GM12878 (cell line): Measurements from ENCODE around the gene FAM227B. TPM values are rescaled to one million over a fixed set of nuclear protein-coding genes. Genes with fewer than 3 reads are reported as not detected.
A peak's percentile ranks its signal among the peaks of the same experiment; 100 is the strongest.

Experiments used
- ATAC-seq: fragments of 200-7000 bp; cut with Tn5 transposase; 3 replicates; pipeline ENCODE4 v1.9.1; 2020; ENCODE audit warnings: mild to moderate bottlenecking, moderate library complexity
- BruUV-seq: library from RNA; stranded (reverse); fragments of 400-500 nt; replicated peaks from 2 replicates; lab custom pipeline; 2021; lab: Mats Ljungman, UMichigan
- CTCF ChIA-PET: fragments of 300-600 bp; sonication (Branson Sonifier 250); formaldehyde crosslinking; extraction: SDS; loops from one replicate; lab custom pipeline; 2021; ENCODE audit warnings: inconsistent platforms; lab: Yijun Ruan, JAX
- POLR2A ChIA-PET: fragments of 350-600 bp; formaldehyde crosslinking; extraction: SDS; loops from one replicate; lab custom pipeline; 2021; ENCODE audit warnings: inconsistent platforms; lab: Charles Lee
- RAD21 ChIA-PET: fragments of 300-600 bp; sonication (Branson Sonifier 250); formaldehyde crosslinking; loops from one replicate; lab custom pipeline; 2023; ENCODE audit warnings: antibody characterized with exemption; ENCODE audit not compliant: unreplicated experiment; lab: Charles Lee
- SMC1A ChIA-PET: fragments of 300-600 bp; sonication (Branson Sonifier 250); formaldehyde crosslinking; loops from one replicate; lab custom pipeline; 2023; ENCODE audit not compliant: unreplicated experiment, uncharacterized antibody; lab: Charles Lee
- DNase-seq: peaks from one replicate; pipeline ENCODE4 v3.0.0-alpha.2; 2011; ENCODE audit warnings: low read depth, low spot score
- FAIRE-seq: peaks from 3 replicates; lab custom pipeline; 2011; peaks lifted over from hg19 to GRCh38; lab: Jason Lieb, UNC
- H2AFZ ChIP-seq: 2 replicates; pipeline ENCODE4 v1.6.0; 2011; ENCODE audit warnings: low read depth, low read length, control low read depth; ENCODE audit not compliant: control insufficient read depth
- H3K27ac ChIP-seq: 2 replicates; pipeline ENCODE4 v1.5.1; 2011; ENCODE audit warnings: control low read depth; ENCODE audit not compliant: control insufficient read depth, insufficient read depth
- H3K27me3 ChIP-seq, 2 experiments: replicated peaks in 1 of 2; 2 replicates each; pipeline versions ENCODE4 v1.6.0 to v1.6.1; 2011; ENCODE audit warnings: low read length in 1 of 2; ENCODE audit not compliant: control insufficient read depth in 2 of 2, insufficient read depth in 2 of 2
- H3K36me3 ChIP-seq, 2 experiments: 2 replicates each; pipeline ENCODE4 v1.5.1; 2011; ENCODE audit warnings: low read length in 1 of 2; ENCODE audit not compliant: control insufficient read depth in 2 of 2, insufficient read depth in 2 of 2
- H3K4me1 ChIP-seq: 2 replicates; pipeline ENCODE4 v1.6.1; 2011; ENCODE audit warnings: mild to moderate bottlenecking, low read length, moderate library complexity, mixed read lengths; ENCODE audit not compliant: control insufficient read depth, insufficient read depth
- H3K4me2 ChIP-seq: 2 replicates; pipeline ENCODE4 v1.6.0; 2011; ENCODE audit warnings: control low read depth; ENCODE audit not compliant: control insufficient read depth, insufficient read depth
- H3K4me3 ChIP-seq: fragments of 200-600 bp; sonication (generic); 2 replicates; pipeline ENCODE4 v1.5.1; 2016
- H3K79me2 ChIP-seq: 2 replicates; pipeline ENCODE4 v1.6.0; 2011; ENCODE audit warnings: low read length; ENCODE audit not compliant: control insufficient read depth, insufficient read depth
- H3K9ac ChIP-seq: 2 replicates; pipeline ENCODE4 v1.8.0; 2011; ENCODE audit warnings: low read length, control low read depth, mixed read lengths; ENCODE audit not compliant: control insufficient read depth, insufficient read depth
- H3K9me3 ChIP-seq: replicated peaks from 3 replicates; pipeline ENCODE4 v1.5.1; 2011; ENCODE audit warnings: mild to moderate bottlenecking, low read length; ENCODE audit not compliant: control insufficient read depth, insufficient read depth
- H4K20me1 ChIP-seq: 2 replicates; pipeline ENCODE4 v1.6.0; 2011; ENCODE audit not compliant: control insufficient read depth, insufficient read depth
- CREB1 ChIP-seq: IDR thresholded peaks from 2 replicates; pipeline ENCODE4 v1.6.1; 2012; ENCODE audit warnings: low read depth, mild to moderate bottlenecking, inconsistent platforms
- CREM ChIP-seq: IDR thresholded peaks from 2 replicates; pipeline ENCODE4 v1.6.1; 2014; ENCODE audit warnings: antibody characterized with exemption, low read depth
- EP300 ChIP-seq, 2 experiments: fragments of 150-350 bp in 1 of 2; IDR thresholded peaks; 2 replicates each; pipeline ENCODE4 v1.6.1; 2011 to 2012; ENCODE audit warnings: low read depth in 2 of 2, low read length in 2 of 2, borderline replicate concordance in 1 of 2, improper control_type of control experiment in 1 of 2, inconsistent platforms in 1 of 2; ENCODE audit not compliant: control insufficient read depth in 1 of 2
- MTA2 ChIP-seq: fragments of 450-650 bp; IDR thresholded peaks from 2 replicates; pipeline ENCODE4 v1.6.1; 2016; ENCODE audit warnings: low read depth, mild to moderate bottlenecking, moderate library complexity
- NR2C1 ChIP-seq: fragments of 450-650 bp; IDR thresholded peaks from 2 replicates; pipeline ENCODE4 v1.6.1; 2017; ENCODE audit warnings: antibody characterized with exemption, mild to moderate bottlenecking, moderate library complexity
- RAD51 ChIP-seq: fragments of 450-650 bp; IDR thresholded peaks from 2 replicates; pipeline ENCODE4 v1.6.1; 2016; ENCODE audit warnings: moderate library complexity, mild to moderate bottlenecking, inconsistent platforms
- TCF3 ChIP-seq: IDR thresholded peaks from 2 replicates; pipeline ENCODE4 v1.6.1; 2012; ENCODE audit warnings: low read depth, mild to moderate bottlenecking, low read length, borderline replicate concordance; ENCODE audit not compliant: insufficient read depth
- ZNF384 ChIP-seq: IDR thresholded peaks from 2 replicates; pipeline ENCODE4 v1.6.1; 2012; ENCODE audit warnings: low read depth, mild to moderate bottlenecking, low read length, improper control_type of control experiment, borderline replicate concordance
- WGBS: methylation state at CpG from one replicate; pipeline ENCODE4 v1.1.6; 2016; ENCODE audit warnings: low lambda C conversion rate; ENCODE audit not compliant: insufficient replicate concordance, insufficient coverage; ENCODE audit errors: missing lambda C conversion rate; 5-methylcytosine and 5-hydroxymethylcytosine counted together
- in situ Hi-C: fragments of 300-500 bp; cut with MboI; formaldehyde crosslinking; loops from 9 replicates; pipeline ENCODE4 v1.14.3; 2018; ENCODE audit warnings: mixed read lengths
- intact Hi-C: fragments of 100-400 bp; cut with micrococcal nuclease; formaldehyde crosslinking; loops from one replicate; pipeline ENCODE4 v1.14.2; 2022; ENCODE audit not compliant: unreplicated experiment
- polyA plus RNA-seq, 11 experiments: library from polyadenylated mRNA; depleted of rRNA in 4 of 11; unstranded in 6 of 11; stranded (reverse) in 5 of 11; fragments of >200 nt; fragmentation: Nextera tagmentation in 4 of 11; fragmentation: Illumina TruSeq in 1 of 11; extraction: Ambion mirVana in 4 of 11; extraction: Trizol in 1 of 11; gene quantifications; 1 replicate in 1 of 11; 2 replicates in 10 of 11; pipeline versions ENCODE4 v1.2.1 to v1.2.3, GENCODE V29; 2011 to 2016; ENCODE audit warnings: inconsistent platforms in 2 of 11, missing spikeins in 2 of 11, low read depth in 1 of 11
- total RNA-seq, 4 experiments: library from RNA; depleted of rRNA in 3 of 4; stranded (reverse); fragments of >200 nt in 3 of 4; fragmentation: Illumina TruSeq in 1 of 4; extraction: Trizol in 1 of 4; gene quantifications; 2 replicates each; pipeline versions ENCODE4 v1.2.1 to v1.2.3, GENCODE V29; 2013 to 2021
- TF ChIP-seq, protein P1 (sequence below): fragments of 450-650 bp; IDR thresholded peaks from 2 replicates; pipeline ENCODE4 v1.6.1; 2018; ENCODE audit warnings: mild to moderate bottlenecking, low read depth, moderate library complexity; ENCODE audit not compliant: partially characterized antibody
- TF ChIP-seq, protein P2 (sequence below): fragments of 450-650 bp; IDR thresholded peaks from 2 replicates; pipeline ENCODE4 v1.6.1; 2017; ENCODE audit warnings: low read depth, mild to moderate bottlenecking, moderate library complexity
- TF ChIP-seq, protein P3 (sequence below): fragments of 450-650 bp; IDR thresholded peaks from 2 replicates; pipeline ENCODE4 v1.6.1; 2016; ENCODE audit warnings: mild to moderate bottlenecking
- TF ChIP-seq, protein P4 (sequence below): fragments of 450-650 bp; IDR thresholded peaks from 2 replicates; pipeline ENCODE4 v1.6.1; 2017; ENCODE audit warnings: mild to moderate bottlenecking, moderate library complexity

Gene FAM227B
- total and polyA plus RNA-seq, 10 of the 15 experiments (the other 5 are each of a cell fraction or from before 2014, with no cell fraction given), result 3.9 to 12.6 (median 6.9) TPM

DNA sequence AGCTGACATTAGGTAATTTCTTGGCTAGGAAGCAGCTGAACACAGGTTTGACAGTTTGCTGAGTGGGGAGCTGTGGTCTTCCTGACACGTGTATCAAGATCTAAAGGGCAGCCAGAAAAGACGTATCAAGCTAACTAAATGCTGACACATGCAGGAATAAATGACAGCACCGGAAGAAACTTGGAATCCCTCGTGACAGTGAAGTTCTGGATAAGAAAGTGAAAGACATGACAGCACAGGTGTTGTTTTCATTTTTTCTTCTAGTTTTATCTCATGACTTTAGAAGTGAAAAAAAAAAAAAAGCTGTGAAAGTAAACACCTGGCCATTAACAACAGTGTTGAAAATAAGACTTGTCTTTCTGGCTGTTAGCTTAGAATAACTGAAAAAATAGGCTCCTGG, 148.9 kb downstream of the FAM227B start:
- Histone ChIP-seq H3K27ac (peak overlapping the region; percentile 31), H3K4me3 (no peak overlapping the region), H3K36me3 (no peaks in the 10 kb centered on the region), H3K79me2 (no peaks in the 10 kb centered on the region), H4K20me1 (no peaks in the 10 kb centered on the region), H3K4me2 (peak overlapping the region; percentile 59), H3K27me3 (no peaks in the 10 kb centered on the region), H2AFZ (peak overlapping the region; percentile 60; the same call in 1 of the 2 replicates), H3K9ac (no peak overlapping the region), H3K9me3 (no peaks in the 10 kb centered on the region), H3K4me1 (peaks cover 7% of the 10 kb centered on the region)
- ChIA-PET RAD21 (interaction anchor here (0.6 to 1.8 kb wide), 12 partner anchors 8 to 844 kb away, joined by 3 to 10 read pairs (median 4); no protein-coding TSS in a partner anchor), POLR2A (no interaction called here), CTCF (interaction anchor here (0.7 to 2.1 kb wide), 15 partner anchors 11 to 844 kb away, joined by 3 to 12 read pairs (median 3); partner anchors contain the start of gene FGF7), SMC1A (interaction anchor here (0.7 to 1.7 kb wide), 10 partner anchors 36 to 582 kb away, joined by 3 to 9 read pairs (median 3); partner anchors contain the start of gene FGF7)
- peak; percentile 73 for ATAC-seq
- no TSS peak for BruUV-seq
- DNase-seq, result peak; percentile 40
- in situ Hi-C loops (no loop called here), intact Hi-C loops (loop anchor here (1.0 kb wide), 1 partner anchor 532 kb away; no protein-coding TSS in a partner anchor)
- 11% methylated on average over 4 of the region's 4 CpGs for WGBS
- no peak for FAIRE-seq
- TF ChIP-seq TCF3, result 0 out of 2 replicates have a peak, but pooled peaks have one; percentile 65
- TF ChIP-seq RAD51, result peak; percentile 63; the same call in 1 of the 2 replicates
- TF ChIP-seq, protein P1, sequence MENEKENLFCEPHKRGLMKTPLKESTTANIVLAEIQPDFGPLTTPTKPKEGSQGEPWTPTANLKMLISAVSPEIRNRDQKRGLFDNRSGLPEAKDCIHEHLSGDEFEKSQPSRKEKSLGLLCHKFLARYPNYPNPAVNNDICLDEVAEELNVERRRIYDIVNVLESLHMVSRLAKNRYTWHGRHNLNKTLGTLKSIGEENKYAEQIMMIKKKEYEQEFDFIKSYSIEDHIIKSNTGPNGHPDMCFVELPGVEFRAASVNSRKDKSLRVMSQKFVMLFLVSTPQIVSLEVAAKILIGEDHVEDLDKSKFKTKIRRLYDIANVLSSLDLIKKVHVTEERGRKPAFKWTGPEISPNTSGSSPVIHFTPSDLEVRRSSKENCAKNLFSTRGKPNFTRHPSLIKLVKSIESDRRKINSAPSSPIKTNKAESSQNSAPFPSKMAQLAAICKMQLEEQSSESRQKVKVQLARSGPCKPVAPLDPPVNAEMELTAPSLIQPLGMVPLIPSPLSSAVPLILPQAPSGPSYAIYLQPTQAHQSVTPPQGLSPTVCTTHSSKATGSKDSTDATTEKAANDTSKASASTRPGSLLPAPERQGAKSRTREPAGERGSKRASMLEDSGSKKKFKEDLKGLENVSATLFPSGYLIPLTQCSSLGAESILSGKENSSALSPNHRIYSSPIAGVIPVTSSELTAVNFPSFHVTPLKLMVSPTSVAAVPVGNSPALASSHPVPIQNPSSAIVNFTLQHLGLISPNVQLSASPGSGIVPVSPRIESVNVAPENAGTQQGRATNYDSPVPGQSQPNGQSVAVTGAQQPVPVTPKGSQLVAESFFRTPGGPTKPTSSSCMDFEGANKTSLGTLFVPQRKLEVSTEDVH, result no peak
- peak; percentile 42 to 81; a peak in 3 of 4 replicates for TF ChIP-seq EP300 (IDR thresholded peaks at IDR 0.05; ENCODE audit: borderline replicate concordance in 1 of 2, control insufficient read depth in 1 of 2, low read depth in 2 of 2, low read length in 2 of 2)
- peak; percentile 85 for TF ChIP-seq ZNF384
- TF ChIP-seq CREM, result no peak
- TF ChIP-seq, protein P2, sequence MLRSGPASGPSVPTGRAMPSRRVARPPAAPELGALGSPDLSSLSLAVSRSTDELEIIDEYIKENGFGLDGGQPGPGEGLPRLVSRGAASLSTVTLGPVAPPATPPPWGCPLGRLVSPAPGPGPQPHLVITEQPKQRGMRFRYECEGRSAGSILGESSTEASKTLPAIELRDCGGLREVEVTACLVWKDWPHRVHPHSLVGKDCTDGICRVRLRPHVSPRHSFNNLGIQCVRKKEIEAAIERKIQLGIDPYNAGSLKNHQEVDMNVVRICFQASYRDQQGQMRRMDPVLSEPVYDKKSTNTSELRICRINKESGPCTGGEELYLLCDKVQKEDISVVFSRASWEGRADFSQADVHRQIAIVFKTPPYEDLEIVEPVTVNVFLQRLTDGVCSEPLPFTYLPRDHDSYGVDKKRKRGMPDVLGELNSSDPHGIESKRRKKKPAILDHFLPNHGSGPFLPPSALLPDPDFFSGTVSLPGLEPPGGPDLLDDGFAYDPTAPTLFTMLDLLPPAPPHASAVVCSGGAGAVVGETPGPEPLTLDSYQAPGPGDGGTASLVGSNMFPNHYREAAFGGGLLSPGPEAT, result peak; percentile 58; the same call in 1 of the 2 replicates
- TF ChIP-seq, protein P3, sequence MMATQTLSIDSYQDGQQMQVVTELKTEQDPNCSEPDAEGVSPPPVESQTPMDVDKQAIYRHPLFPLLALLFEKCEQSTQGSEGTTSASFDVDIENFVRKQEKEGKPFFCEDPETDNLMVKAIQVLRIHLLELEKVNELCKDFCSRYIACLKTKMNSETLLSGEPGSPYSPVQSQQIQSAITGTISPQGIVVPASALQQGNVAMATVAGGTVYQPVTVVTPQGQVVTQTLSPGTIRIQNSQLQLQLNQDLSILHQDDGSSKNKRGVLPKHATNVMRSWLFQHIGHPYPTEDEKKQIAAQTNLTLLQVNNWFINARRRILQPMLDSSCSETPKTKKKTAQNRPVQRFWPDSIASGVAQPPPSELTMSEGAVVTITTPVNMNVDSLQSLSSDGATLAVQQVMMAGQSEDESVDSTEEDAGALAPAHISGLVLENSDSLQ, result peak; percentile 83
- TF ChIP-seq, protein P4, sequence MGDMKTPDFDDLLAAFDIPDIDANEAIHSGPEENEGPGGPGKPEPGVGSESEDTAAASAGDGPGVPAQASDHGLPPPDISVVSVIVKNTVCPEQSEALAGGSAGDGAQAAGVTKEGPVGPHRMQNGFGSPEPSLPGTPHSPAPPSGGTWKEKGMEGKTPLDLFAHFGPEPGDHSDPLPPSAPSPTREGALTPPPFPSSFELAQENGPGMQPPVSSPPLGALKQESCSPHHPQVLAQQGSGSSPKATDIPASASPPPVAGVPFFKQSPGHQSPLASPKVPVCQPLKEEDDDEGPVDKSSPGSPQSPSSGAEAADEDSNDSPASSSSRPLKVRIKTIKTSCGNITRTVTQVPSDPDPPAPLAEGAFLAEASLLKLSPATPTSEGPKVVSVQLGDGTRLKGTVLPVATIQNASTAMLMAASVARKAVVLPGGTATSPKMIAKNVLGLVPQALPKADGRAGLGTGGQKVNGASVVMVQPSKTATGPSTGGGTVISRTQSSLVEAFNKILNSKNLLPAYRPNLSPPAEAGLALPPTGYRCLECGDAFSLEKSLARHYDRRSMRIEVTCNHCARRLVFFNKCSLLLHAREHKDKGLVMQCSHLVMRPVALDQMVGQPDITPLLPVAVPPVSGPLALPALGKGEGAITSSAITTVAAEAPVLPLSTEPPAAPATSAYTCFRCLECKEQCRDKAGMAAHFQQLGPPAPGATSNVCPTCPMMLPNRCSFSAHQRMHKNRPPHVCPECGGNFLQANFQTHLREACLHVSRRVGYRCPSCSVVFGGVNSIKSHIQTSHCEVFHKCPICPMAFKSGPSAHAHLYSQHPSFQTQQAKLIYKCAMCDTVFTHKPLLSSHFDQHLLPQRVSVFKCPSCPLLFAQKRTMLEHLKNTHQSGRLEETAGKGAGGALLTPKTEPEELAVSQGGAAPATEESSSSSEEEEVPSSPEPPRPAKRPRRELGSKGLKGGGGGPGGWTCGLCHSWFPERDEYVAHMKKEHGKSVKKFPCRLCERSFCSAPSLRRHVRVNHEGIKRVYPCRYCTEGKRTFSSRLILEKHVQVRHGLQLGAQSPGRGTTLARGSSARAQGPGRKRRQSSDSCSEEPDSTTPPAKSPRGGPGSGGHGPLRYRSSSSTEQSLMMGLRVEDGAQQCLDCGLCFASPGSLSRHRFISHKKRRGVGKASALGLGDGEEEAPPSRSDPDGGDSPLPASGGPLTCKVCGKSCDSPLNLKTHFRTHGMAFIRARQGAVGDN, result 0 out of 2 replicates have a peak, but pooled peaks have one; percentile 23
- peak; percentile 49; the same call in 1 of the 2 replicates for TF ChIP-seq MTA2
- no peak for TF ChIP-seq NR2C1
- TF ChIP-seq CREB1, result peak; percentile 52; the same call in 1 of the 2 replicates
